Bronchus fibroblast of lung (primary cell): Measurements from ENCODE around the gene PCYT1A. TPM values are rescaled to one million over a fixed set of nuclear protein-coding genes. Genes with fewer than 3 reads are reported as not detected.

Source experiments
- total RNA-seq: library from RNA; depleted of rRNA; stranded (reverse); fragments of >200 nt; gene quantifications from 2 replicates; pipeline ENCODE4 v1.2.3, GENCODE V29; 2015

PCYT1A gene
- 55.0 and 60.2 TPM in 2 replicates for total RNA-seq

DNA sequence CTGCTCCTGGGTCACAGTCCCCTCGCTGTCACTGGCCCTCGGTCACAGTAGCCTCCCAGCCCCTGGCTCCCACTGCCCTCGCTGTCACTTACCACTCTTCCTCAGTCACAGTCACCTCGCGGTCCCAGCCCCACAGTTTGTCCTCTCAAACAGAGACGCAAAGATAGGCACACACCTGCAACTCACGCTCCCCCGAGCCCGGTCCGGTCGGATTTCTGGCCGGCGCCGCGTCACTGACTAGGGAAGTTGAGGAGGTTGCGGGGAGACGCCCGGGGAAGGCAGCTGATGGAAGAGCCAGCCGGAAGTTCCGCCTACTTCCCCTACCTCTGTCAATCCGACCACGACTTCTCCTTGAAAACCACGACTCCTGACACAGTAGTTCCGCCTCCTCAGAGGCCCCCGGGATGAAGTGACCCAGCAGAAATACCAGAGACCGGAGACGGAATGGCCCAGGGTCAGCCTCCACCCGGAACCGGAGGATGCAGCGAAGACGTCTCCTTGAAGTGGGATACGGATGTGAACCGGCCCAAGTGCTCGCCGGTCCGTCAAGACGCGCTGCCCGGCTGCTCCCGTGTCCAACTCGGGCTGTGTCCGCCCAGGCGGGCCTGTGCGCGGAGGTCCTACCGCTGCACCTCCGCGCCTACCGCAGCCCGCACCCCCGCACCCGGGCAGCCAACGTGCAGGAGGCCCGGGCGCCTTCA, at the start of gene PCYT1A:
PCYT1A (minus strand) TSS at position 287 of the 701 bp plus-strand sequence. CDS start 17,195 bp downstream, outside the sequence.

DNA sequence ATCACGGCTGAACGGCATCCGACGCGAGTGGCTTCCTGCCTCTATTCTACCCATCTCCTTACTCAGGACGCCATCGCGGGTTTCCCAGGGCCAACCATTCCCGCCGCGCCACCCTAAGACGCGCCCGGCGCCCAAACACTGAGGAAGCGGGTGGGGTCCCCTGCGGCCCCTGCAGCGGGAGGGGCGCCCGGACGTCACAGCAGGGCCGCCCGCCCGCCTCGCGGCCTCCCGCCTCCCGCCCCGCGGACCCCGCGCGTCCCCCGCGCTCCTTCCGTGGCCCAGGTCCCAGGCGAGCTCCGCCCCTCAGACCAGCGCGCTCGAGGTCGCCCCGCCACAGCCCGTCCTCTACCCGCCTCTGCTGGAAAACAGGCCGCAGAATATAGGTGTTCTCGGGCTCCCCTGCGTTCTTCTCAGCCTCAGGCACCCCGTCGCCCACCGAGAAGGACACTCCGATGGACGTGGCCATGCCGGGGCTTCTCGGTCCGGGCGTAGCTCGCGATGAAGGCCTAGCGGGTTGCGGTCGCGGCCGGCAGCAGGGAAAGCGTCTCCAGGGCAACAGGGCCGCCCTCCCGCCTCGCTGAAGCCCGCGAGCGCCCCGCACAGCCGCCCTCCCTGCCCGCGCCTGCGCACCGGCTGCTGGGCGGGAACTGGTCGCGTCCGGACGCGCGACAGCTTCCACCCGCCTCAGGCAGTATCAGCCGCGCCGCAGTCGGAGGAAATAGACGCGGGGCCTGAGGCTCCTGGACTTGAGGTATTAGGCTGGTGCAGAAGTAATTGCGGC, 30.4 kb upstream of the PCYT1A start, which contains the start of gene DYNLT2B:
DYNLT2B (minus strand) TSS at position 554 of the 781 bp plus-strand sequence; CDS start at position 466, 88 bp downstream.

DNA sequence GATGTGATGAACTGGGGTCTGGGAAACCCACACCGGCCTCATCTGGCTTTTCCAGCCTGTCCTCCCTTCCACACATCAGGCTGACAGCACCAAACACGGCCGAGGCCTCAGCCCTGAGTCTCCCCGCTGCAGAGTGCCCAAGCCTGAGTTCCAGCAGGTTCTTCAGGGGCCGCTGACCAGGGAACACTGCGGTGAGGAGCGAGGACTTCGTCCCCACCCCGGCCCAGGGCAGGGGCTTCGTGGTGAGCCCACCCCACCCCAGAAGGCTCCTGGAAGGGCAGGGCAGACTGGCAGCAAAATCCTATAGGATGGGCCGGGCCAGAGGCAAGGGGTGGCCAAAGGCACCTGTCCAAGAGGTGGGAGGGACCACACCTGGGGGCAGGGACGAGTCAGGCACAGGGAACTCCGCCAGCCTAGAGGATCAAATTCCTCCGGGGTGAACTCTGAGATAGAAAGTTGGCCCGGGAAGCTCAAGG, 71.4 kb downstream of the PCYT1A start, which contains the start of gene SLC51A:
SLC51A (plus strand) TSS at position 446 of the 476 bp plus-strand sequence. CDS start 179 bp downstream, outside the sequence.

DNA sequence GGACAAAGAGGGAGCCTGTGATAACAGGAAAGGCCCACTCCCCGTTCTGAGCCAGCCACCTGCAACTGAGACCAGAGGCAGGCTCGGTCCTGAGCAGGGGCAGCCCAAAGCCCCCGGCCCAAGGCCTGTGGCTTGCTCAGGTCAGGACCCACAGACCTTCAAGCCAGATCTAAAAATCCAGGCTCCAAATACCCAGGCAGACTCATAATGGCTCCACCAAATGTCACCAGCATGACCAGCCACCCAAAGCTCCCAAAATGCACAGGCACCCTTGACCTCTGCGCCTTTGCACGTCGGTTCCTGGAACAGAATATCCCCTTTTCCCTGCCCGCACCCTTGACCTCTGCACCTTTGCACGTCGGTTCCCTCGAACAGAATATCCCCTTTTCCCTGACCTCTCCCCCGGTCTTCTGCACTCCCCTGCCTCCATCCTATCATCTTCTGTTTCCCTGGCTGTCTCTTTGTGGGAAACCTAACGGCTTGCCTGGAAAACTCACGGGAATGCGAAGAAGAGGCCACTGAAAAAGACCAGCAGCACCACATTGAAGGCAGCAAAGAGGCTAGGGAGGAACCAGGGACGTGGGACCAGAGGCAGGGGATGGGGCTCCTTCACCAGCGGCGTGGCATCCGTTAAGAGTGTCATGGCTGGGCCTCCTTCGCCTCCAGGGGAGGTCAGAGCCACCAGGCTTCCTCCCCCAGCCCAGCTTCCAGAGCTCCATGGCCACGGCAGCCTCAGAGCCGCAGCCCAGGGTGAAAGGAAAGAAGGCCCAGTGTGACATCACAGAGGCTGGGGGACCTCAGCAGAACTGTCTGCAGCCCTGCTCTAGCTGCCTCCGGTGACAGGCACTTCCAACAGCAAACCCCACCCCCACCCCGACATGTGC, 76.6 kb downstream of the PCYT1A start, which contains the start of gene ZDHHC19:
ZDHHC19 (minus strand) TSS at position 728 of the 884 bp plus-strand sequence; CDS start at position 643, 85 bp downstream.

Other genes starting within 250 kb of the PCYT1A start
- 53.1 and 63.2 TPM in 2 replicates for gene TFRC, start 205.6 kb downstream of the PCYT1A start, total RNA-seq
- gene ZDHHC19, start 76.3 kb downstream of the PCYT1A start, total RNA-seq: not detected in 2 replicates
- not detected in 2 replicates for gene SLC51A, start 71.2 kb downstream of the PCYT1A start, total RNA-seq
- gene DYNLT2B, start 30.5 kb upstream of the PCYT1A start, total RNA-seq: 19.5 and 20.3 TPM in 2 replicates
- gene TM4SF19, start 50.7 kb upstream of the PCYT1A start, total RNA-seq: 0.45 TPM in 1 of 2 replicates, not detected in the other
- gene UBXN7, start 144.7 kb upstream of the PCYT1A start, total RNA-seq: 5.4 and 6.1 TPM in 2 replicates
- 9.8 and 10.8 TPM in 2 replicates for gene RNF168, start 216.0 kb upstream of the PCYT1A start, total RNA-seq
- 0.15 and 0.34 TPM in 2 replicates for gene SMCO1, start 227.6 kb upstream of the PCYT1A start, total RNA-seq